Spleen (tissue), 7 donors: ENCODE measurements around the gene NUP214.

Experiments
- POLR2A ChIP-seq, 3 donors: fragments of 450-650 bp; IDR thresholded peaks; one replicate each; pipeline ENCODE4 v1.5.1; 2017; ENCODE audit warnings: antibody characterized with exemption in 3 of 3, mild to moderate bottlenecking in 1 of 3
- POLR2AphosphoS5 ChIP-seq, 3 donors: sonication (generic); formaldehyde crosslinking; IDR thresholded peaks; one replicate each; pipeline ENCODE4 v1.5.1; 2017; ENCODE audit warnings: antibody characterized with exemption in 3 of 3
- TF ChIP-seq, protein P1 (sequence below), 11 experiments: fragments of 200-600 bp in 7 of 11; fragments of 450-650 bp in 4 of 11; sonication (generic) in 4 of 11; IDR thresholded peaks in 8 of 11; conservative IDR thresholded peaks in 3 of 11; 1 replicate in 7 of 11; 2 replicates in 4 of 11; pipeline versions ENCODE4 v1.4.0 to v1.8.0; 2016 to 2021; ENCODE audit warnings: antibody characterized with exemption in 11 of 11, inconsistent platforms in 4 of 11, mild to moderate bottlenecking in 1 of 11
- donor health status: DM: no; HTN: no; CAD: no; lungs with moderate emphysema.
- donor health status: DM: no; HTN: no; CAD: no.
- donor health status: DM: no; HTN: no; CAD: no.

DNA sequence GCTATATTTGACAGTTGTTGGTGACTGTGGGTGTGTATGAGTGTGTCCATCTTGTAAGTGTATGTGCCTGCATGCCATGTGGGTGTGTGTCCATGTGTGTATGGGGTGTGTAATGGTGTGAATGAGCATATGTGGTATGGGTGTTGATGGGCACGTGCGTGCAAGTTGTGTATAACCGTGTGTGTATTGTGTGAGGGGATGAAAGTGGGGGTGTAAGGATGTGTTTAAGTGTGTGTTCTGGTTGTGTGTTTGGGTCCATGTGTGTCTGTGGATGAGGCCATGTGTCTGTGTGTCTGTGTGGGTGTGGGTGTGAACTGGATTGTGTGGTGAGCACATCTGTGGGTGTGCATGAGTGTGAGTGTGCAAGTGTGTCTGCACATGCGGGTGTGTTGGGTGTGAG is 156.8 kb downstream of the NUP214 start:
- TF ChIP-seq, protein P1, sequence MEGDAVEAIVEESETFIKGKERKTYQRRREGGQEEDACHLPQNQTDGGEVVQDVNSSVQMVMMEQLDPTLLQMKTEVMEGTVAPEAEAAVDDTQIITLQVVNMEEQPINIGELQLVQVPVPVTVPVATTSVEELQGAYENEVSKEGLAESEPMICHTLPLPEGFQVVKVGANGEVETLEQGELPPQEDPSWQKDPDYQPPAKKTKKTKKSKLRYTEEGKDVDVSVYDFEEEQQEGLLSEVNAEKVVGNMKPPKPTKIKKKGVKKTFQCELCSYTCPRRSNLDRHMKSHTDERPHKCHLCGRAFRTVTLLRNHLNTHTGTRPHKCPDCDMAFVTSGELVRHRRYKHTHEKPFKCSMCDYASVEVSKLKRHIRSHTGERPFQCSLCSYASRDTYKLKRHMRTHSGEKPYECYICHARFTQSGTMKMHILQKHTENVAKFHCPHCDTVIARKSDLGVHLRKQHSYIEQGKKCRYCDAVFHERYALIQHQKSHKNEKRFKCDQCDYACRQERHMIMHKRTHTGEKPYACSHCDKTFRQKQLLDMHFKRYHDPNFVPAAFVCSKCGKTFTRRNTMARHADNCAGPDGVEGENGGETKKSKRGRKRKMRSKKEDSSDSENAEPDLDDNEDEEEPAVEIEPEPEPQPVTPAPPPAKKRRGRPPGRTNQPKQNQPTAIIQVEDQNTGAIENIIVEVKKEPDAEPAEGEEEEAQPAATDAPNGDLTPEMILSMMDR (IDR thresholded peaks at IDR 0.05 in 8 of 11, conservative IDR thresholded peaks at IDR 0.05 in 3 of 11) = no peak
- TF ChIP-seq POLR2A (IDR thresholded peaks at IDR 0.05) (no peak), POLR2AphosphoS5 (IDR thresholded peaks at IDR 0.05) (no peak)
